Kidney (tissue), 14 donors: ENCODE measurements around the gene PDE4D. TPM values are rescaled to one million over a fixed set of nuclear protein-coding genes. Genes with fewer than 3 reads are reported as not detected.

Source experiments
- DNase-seq, 5 donors: peaks; one replicate each; pipeline ENCODE4 v3.0.0-alpha.2; 2013 to 2020
- FAIRE-seq: peaks from 2 replicates; lab custom pipeline; 2012; peaks lifted over from hg19 to GRCh38; lab: Jason Lieb, UNC
- H3K27ac ChIP-seq, 2 donors: one replicate each; pipeline ENCODE4 v1.7.0; 2013; ENCODE audit warnings: low read depth in 2 of 2, low read length in 2 of 2, inconsistent platforms in 1 of 2
- H3K27me3 ChIP-seq: one replicate; pipeline ENCODE4 v1.7.1; 2013; ENCODE audit warnings: low read length, inconsistent platforms; ENCODE audit not compliant: control insufficient read depth, insufficient read depth
- H3K36me3 ChIP-seq, 3 donors: one replicate each; pipeline versions ENCODE4 v1.7.0 to v1.7.1; 2013; ENCODE audit warnings: low read length in 3 of 3, control low read depth in 1 of 3, inconsistent platforms in 1 of 3; ENCODE audit not compliant: insufficient read depth in 3 of 3, control insufficient read depth in 2 of 3
- H3K4me1 ChIP-seq, 3 donors: one replicate each; pipeline versions ENCODE4 v1.7.0 to v1.7.1; 2013; ENCODE audit warnings: low read length in 3 of 3, inconsistent platforms in 1 of 3, low read depth in 1 of 3; ENCODE audit not compliant: control insufficient read depth in 2 of 3, insufficient read depth in 2 of 3
- H3K4me3 ChIP-seq, 3 donors: one replicate each; pipeline versions ENCODE4 v1.7.0 to v1.8.1; 2013; ENCODE audit warnings: low read length in 3 of 3, control low read depth in 1 of 3, inconsistent platforms in 1 of 3
- H3K9ac ChIP-seq, 3 donors: one replicate each; pipeline versions ENCODE4 v1.7.0 to v1.7.1; 2013; ENCODE audit warnings: low read length in 3 of 3, control low read depth in 1 of 3, inconsistent platforms in 1 of 3
- H3K9me3 ChIP-seq, 3 donors: one replicate each; pipeline versions ENCODE4 v1.7.0 to v1.7.1; 2013; ENCODE audit warnings: low read length in 3 of 3, control low read depth in 1 of 3, inconsistent platforms in 1 of 3; ENCODE audit not compliant: control insufficient read depth in 2 of 3, insufficient read depth in 1 of 3
- CTCF ChIP-seq: IDR thresholded peaks from 3 replicates; pipeline ENCODE4 v1.5.1; 2012; ENCODE audit warnings: mild to moderate bottlenecking, moderate library complexity, borderline replicate concordance; ENCODE audit not compliant: insufficient read depth; ENCODE audit errors: extremely low read depth
- intact Hi-C: fragments of 100-400 bp; cut with DNase I; formaldehyde crosslinking; loops from one replicate; pipeline ENCODE4 v1.11.1; 2022
- polyA plus RNA-seq: library from polyadenylated mRNA; stranded (reverse); fragments of 350-450 nt; fragmentation: Illumina TruSeq; extraction: RNeasy Lipid Tissue Mini Kit (QIAGEN cat#74804); gene quantifications from one replicate; pipeline ENCODE4 v1.2.3, GENCODE V29; 2014; ENCODE audit warnings: low read depth, low replicate concordance; ENCODE audit not compliant: insufficient read depth
- total RNA-seq: library from RNA; stranded (reverse); fragmentation: NEBNext Ultra II Directional; extraction: Animal tissue kit (Norgen Biotek cat#: 25700); gene quantifications from one replicate; pipeline ENCODE4 v1.2.1, GENCODE V29; 2021
- donor health status: control.
- donor health status: control.
- donor health status: control.
- donor health status: control.
- donor health status: control.
- donor health status: DM: yes; HTN: yes; CAD: no.
- donor health status: Normal renal cell carcinoma (clear cell type).

PDE4D gene
- total and polyA plus RNA-seq, 2 donors from 2014 or later, result 9.2 to 78.9 TPM

GRCh38 chr5:59773294-59773693 is 120.2 kb downstream of the PDE4D start:
- H3K27me3 ChIP-seq, result no peaks in the 10 kb centered on the region
- H3K9me3 ChIP-seq, result no peaks in the 10 kb centered on the region
- peaks cover 0 to 8% (median 2%) of the 10 kb centered on the region in 3 donors for H3K4me1 ChIP-seq
- H3K27ac ChIP-seq, result peak overlapping the region; percentile 5 to 7
- FAIRE-seq (peak; percentile 82), DNase-seq (no peak)
- no peak overlapping the region for H3K9ac ChIP-seq
- intact Hi-C loops, result no loop called here
- no peaks in the 10 kb centered on the region for H3K36me3 ChIP-seq
- H3K4me3 ChIP-seq, result no peak overlapping the region
- TF ChIP-seq CTCF, result no peak

- Histone ChIP-seq H3K36me3 (no peaks in the 10 kb centered on the region), H3K27me3 (no peaks in the 10 kb centered on the region), H3K9me3 (no peaks in the 10 kb centered on the region), H3K9ac (no peak overlapping the region), H3K4me1 (peaks cover 0 to 8% (median 2%) of the 10 kb centered on the region in 3 donors), H3K4me3 (no peak overlapping the region), H3K27ac (peak overlapping the region; percentile 5 to 7)
- DNase-seq, result no peak
- intact Hi-C loops, result no loop called here
- TF ChIP-seq CTCF, result no peak
- no peak for FAIRE-seq
Observed at GRCh38 chr5:59772757-59773156, 120.8 kb downstream of the PDE4D start.

GRCh38 chr5:59772206-59772605 is 121.3 kb downstream of the PDE4D start:
- FAIRE-seq (no peak), DNase-seq (no peak)
- Histone ChIP-seq H3K27me3 (no peaks in the 10 kb centered on the region), H3K4me3 (no peak overlapping the region), H3K36me3 (no peaks in the 10 kb centered on the region), H3K27ac (no peak overlapping the region), H3K9me3 (no peaks in the 10 kb centered on the region), H3K4me1 (peaks cover 0 to 8% (median 2%) of the 10 kb centered on the region in 3 donors), H3K9ac (no peak overlapping the region)
- intact Hi-C loops, result no loop called here
- TF ChIP-seq CTCF, result no peak

GRCh38 chr5:59770953-59771352 is 122.6 kb downstream of the PDE4D start:
- no peak overlapping the region for H3K27ac ChIP-seq
- no peak overlapping the region for H3K9ac ChIP-seq
- intact Hi-C loops, result no loop called here
- TF ChIP-seq CTCF, result no peak
- FAIRE-seq (no peak), DNase-seq (no peak)
- H3K4me1 ChIP-seq, result peaks cover 0 to 12% (median 2%) of the 10 kb centered on the region in 3 donors
- H3K4me3 ChIP-seq, result no peak overlapping the region
- H3K36me3 ChIP-seq, result no peaks in the 10 kb centered on the region
- no peaks in the 10 kb centered on the region for H3K9me3 ChIP-seq
- no peaks in the 10 kb centered on the region for H3K27me3 ChIP-seq
